Left renal cortex interstitium (tissue), 4 donors: ENCODE measurements around the gene DEFB110. TPM values are rescaled to one million over a fixed set of nuclear protein-coding genes. Genes with fewer than 3 reads are reported as not detected.

ENCODE experiments used
- polyA plus RNA-seq, 4 donors: library from polyadenylated mRNA; unstranded; fragments of 120-200 nt; gene quantifications; one replicate each; pipeline ENCODE4 v1.2.1, GENCODE V29; 2013; ENCODE audit not compliant: insufficient read length in 4 of 4

The DEFB110 gene
- polyA plus RNA-seq, 4 donors, result not detected

Other genes starting within 250 kb of the DEFB110 start
- gene PGK2, start 234.7 kb downstream of the DEFB110 start, polyA plus RNA-seq, result not detected
- not detected for gene CRISP1, start 155.5 kb downstream of the DEFB110 start, polyA plus RNA-seq
- gene DEFB114, start 57.8 kb downstream of the DEFB110 start, polyA plus RNA-seq, result not detected
- gene DEFB113, start 52.4 kb downstream of the DEFB110 start, polyA plus RNA-seq, result not detected
- not detected for gene DEFB112, start 27.9 kb upstream of the DEFB110 start, polyA plus RNA-seq